CD4-positive, alpha-beta T cell treated with Interleukin-4 for 4 hours (primary cell): ENCODE results near the gene DIP2C.

Experiments
- DNase-seq: peaks from one replicate; pipeline ENCODE4 v3.0.0-alpha.2; 2020

Gene DIP2C

DNA sequence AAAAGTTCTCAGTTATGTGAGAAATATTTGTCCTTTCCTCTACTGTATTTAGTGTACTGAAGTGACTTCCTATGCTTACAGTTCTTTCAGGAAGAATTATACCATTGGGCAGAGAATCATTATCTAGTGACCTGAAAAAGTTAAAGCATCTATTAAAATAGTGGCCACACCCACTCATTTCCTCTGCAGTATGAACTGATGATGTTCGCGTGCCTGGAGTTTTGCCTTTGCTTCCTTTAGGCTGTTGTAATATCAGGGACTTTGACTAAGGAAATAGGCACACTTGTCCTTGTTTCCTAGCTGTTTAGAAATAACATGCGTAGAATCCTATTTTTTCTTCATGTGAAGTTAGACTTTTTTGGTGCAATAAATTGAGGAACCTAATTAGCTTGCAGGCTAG is 453.6 kb downstream of the DIP2C start:
- no peak for DNase-seq

GRCh38 chr10:234708-235406 is 454.6 kb downstream of the DIP2C start:
- no peak for DNase-seq

- no peak for DNase-seq
These were observed 456.6 kb downstream of the DIP2C start for GRCh38 chr10:232878-233277.

- no peak for DNase-seq
These were observed 457.4 kb downstream of the DIP2C start for GRCh38 chr10:232061-232460.

DNA sequence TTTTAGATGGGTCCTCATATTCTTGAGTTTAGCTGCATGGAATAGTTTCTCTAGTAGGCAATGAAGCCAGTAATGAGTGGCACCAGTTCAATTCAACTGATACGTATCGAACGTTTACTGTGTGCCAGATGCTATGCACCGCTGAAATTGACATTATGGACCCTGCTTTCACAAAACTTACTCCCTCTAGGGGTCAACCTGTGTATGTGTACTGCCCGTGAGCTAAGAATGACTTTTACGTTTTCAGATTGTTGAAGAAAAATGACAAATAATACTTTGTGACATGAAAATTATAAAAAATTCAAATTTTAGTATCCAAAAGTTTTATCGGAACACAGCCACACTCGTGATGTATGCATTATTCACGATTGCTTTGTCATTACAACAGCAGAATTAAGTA is 458.7 kb downstream of the DIP2C start:
- DNase-seq: no peak

DNA sequence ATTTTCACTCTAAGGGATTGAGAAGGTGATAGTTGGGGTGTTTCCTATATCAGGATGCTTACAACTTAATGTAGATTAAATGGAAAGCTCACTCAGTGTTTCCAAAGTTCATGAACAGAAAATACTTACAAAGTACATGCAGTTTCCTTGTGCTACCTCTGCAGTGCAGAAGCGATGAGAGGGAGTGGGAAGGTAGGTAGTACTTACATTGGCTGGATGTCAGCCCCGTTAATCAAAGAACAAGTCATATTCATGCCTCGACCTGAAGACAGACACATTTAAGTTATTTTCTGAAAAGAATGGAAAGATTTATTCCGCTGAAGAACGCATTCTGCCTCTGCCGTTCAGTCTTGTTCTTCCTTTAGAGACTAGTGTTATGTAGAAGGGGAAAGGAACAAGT is 461.1 kb downstream of the DIP2C start:
- no peak for DNase-seq

DNA sequence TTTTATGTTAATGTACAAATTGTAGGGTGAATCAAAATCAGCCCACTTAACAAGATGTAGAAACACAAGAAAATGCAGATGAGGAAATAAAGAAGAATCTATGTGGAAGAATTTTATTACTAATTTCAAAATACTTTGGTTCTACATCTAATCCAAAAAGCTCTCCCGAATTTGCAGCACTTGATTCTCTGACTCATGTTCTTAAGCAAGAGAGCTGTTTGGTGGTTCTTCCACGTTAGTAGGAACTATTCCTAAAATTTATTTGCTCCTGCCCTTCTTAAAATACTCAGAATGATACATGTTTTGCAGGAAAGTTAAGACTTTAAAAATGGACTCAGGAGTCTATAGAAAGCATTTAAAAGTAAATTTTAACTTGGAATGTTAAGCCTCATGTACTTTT is 462.5 kb downstream of the DIP2C start:
- no peak for DNase-seq

- DNase-seq: no peak
These were observed 463.4 kb downstream of the DIP2C start for GRCh38 chr10:226018-226417.

GRCh38 chr10:224571-224970 is 464.9 kb downstream of the DIP2C start:
- DNase-seq: no peak
